GM19324 (cell line): ENCODE results near the gene CIDEC.
"Not testable (repeated sequence)": the region's sequence is repeated elsewhere in the genome, so short reads cannot be mapped to it uniquely, and the experiment has no call there.

Source experiments
- ATAC-seq: cut with Tn5 transposase; IDR thresholded peaks from one replicate; pipeline ENCODE4 v1.9.1; 2021; ENCODE audit warnings: mild to moderate bottlenecking, moderate library complexity; ENCODE audit not compliant: unreplicated experiment, low FRiP score

CIDEC gene

GRCh38 chr3:9902372-9903237, 22.6 kb upstream of the CIDEC start, which contains the start of gene IL17RE:
IL17RE (plus strand) TSS chr3:9902848; CDS start chr3:9902933, 85 bp downstream.
- no peak for ATAC-seq

DNA sequence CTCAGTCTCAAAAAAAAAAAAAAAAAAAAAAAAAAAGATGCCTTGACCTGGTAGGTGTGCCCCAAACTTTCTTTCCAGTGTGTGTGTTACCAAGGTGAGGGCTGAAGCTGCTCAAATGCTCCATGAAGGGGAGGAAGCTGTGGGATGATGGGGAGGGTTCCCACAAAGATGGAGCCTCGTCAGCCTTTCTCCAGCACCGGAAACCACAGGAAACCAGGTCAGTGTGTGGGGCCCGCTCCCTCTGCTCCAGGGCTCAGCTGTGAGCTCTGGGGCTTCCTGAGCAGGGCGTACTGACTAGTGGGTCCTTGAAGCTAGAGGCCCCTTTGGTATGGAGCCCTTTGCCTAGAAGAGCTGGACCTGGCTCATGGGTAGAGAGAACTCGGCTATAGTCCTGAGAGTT, 21.9 kb upstream of the CIDEC start:
- no peak for ATAC-seq

GRCh38 chr3:9900965-9901415, 20.9 kb upstream of the CIDEC start:
- not testable (repeated sequence) for ATAC-seq

- no peak for ATAC-seq
These were observed 19.3 kb upstream of the CIDEC start for GRCh38 chr3:9899289-9899791.

- ATAC-seq, result no peak
These were observed 18.6 kb upstream of the CIDEC start for GRCh38 chr3:9898467-9899241.

GRCh38 chr3:9897408-9898372, 17.6 kb upstream of the CIDEC start:
- ATAC-seq, result no peak

DNA sequence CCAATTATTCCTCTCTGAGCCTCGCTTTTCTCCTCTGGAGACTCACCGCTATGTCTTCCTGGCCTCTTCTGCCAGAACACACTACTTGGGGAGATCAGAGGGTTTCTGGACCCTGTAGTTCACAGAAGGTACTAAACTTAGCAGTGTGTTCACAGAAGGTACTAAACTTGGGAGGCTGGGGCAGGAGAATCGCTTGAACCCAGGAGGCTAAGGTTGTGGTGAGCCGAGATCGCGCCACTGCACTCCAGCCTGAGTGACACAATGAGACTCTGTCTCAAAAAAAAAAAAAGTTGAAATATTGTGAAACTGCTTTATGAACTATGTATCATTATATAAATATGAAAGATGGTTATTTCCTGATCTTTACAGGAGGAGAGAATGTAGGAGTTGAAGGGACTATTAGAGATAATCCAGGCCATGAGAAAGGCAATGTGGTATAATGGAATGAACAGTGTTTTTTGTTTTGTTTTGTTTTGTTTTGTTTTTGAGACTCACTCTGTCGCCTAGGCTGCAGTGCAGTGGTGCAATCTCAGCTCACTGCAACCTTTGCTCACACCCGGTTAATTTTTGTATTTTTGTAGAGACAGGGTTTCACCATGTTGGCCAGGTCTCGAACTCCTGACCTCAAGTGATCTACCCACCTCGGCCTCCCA, 16.8 kb upstream of the CIDEC start:
- not testable (repeated sequence) for ATAC-seq

DNA sequence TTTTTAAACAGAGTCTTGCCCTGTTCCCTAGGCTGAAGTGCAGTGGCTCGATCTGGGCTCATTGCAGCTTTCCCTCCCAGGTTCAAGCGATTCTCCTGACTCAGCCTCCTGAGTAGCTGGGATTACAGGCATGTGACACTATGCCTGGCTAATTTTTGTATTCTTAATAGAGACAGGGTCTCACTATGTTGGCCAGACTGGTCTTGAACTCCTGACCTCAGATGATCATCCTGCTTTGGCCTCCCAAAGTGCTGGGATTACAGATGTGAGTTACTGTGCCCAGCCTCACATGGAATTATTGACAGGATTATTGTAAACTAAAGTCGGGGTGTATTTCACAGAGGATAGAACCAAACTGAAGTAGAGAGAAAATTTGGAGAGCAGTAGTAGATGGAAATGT, 15.7 kb upstream of the CIDEC start:
- ATAC-seq, result not testable (repeated sequence)

DNA sequence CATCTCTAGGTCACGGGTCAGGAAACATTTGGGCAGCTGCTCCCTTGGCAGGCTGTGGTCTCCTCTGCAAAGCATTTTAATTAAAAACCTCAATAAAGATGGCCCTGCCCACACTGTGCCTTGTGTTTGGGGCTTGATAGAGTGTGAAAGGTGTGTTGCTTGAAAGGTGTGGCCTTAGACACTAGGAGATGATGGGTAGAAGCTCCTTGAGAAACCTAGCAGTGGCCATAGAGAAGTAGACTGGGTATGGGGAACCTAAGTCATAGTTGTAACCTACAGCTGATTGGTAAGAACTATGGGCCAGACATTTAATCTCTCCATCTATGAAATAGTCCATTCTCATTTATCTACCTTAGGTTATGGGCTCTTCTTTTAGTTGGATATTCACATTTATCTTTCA, 13.7 kb upstream of the CIDEC start:
- ATAC-seq, result no peak

GRCh38 chr3:9891072-9891622, 11.1 kb upstream of the CIDEC start:
- ATAC-seq, result no peak

- ATAC-seq, result peak; percentile 89
These were observed 10.4 kb upstream of the CIDEC start, which contains the start of gene JAGN1 for GRCh38 chr3:9890249-9891071. JAGN1 (plus strand) TSS chr3:9890610; CDS start chr3:9890723, 113 bp downstream.

DNA sequence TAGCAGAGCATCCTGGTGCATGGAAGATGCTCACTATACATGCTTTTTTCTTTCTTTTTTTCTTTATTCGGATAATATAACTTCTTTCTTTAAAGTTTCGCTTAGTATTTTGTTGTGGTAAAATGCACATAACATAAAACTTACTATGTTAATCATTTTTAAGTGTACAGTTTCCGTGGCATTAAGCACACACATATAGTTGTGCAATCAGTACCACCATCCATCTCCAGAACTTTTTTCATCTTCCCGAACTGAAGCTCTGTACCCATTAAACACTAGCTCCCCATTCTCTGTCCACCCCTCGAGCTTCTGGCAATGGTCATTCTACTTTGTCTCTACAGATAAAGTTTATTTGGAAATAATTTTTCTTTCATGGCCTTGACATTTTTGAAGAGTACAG, 9.4 kb upstream of the CIDEC start:
- ATAC-seq, result no peak

DNA sequence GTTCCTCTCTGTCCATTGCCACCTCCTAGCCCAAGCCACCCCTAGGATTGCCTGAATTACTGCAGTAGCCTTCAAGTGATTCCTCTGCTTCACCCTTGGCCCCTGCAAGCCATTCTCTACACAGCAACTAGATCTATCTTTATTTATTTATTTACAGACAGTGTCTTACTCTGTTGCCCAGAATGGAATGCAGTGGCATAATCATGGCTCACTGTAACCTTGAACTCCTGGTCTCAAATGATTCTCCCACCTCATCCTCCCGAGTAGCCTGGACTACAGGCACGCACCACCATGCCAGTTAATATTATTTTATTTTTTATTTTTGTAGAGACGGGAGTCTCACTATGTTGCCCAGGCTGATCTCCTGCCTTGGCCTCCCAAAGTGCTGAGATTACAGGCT, 8.5 kb upstream of the CIDEC start:
- no peak for ATAC-seq

DNA sequence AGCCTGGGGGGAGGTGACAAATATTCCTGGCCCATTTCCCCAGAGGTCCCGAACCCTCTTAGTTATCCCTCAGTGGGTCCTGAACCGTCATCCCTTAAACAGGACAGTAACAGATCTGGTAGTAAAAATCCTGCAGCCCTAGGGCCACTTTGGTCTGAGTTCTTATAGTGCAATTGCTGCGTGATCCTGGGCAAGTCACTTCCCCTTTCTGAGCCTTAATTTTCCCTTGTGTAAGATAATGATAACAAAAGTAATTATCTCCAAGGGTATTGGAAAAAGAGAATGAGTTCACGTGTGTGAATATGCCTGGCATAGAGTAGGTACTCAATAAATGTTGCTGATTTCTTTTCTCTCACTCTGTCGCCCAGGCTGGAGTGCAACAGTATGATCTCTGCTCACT, 7.4 kb upstream of the CIDEC start:
- ATAC-seq, result no peak

DNA sequence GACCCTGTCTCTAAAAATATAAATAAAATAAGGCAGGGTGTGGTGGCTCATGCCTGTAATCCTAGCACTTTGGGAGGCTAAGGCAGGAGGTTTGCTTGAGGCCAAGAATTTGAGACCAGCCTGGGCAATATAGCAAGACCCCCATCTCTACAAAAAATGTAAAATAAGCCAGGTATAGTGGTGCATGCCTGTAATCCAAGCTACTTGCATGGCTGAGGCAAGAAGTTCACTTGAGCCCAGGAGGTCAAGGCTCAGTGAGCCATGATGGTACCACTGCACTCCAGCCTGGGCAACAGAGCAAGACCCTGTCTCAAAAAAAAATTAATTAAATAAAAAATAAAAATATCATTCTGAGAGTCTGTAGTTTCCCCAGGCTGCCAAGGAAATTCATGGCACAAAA, 6.3 kb upstream of the CIDEC start:
- ATAC-seq, result no peak

- ATAC-seq, result no peak
These were observed 4.6 kb upstream of the CIDEC start for GRCh38 chr3:9884555-9885165.

DNA sequence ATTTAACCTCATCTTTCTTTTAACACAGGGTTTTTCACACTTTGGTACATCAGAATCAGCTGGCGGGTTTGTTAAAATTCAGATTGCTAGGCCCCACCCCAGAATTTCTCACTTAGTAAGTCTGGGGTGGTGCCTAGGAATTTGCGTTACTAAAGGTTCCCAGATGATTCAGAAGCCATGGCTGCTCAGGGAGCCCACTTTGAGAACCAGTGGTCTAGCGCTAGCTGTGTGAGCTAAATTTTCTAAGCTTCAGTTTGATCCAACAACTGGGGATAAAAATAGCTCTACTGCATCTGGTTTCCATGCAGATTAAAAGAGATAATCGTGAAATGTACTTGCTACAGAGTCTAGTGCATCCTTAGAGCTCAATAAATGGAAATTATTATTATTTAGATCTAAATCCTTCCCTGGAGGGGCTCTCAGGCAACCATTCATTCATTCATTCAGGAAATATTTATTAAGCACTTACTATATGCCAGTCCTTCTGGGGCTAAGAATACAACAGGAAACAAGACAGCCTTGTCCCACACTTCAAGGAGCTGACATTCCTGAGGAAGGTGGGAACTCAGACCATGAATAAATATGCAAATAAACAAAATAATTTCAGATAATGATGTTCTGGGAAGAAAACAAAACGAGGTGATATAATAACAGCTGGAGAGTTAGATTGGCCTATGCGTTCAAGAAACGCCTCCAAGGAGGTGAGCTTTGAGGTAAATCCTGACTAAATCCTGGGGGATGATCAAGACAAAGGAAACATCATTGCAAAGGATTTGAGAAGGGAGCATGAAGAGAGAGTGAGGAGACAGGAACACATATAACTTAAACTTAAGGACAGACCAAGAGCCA, 3.9 kb upstream of the CIDEC start:
- ATAC-seq, result no peak
